Naive thymus-derived CD4-positive, alpha-beta T cell (primary cell): ENCODE measurements around the gene SERPINB1. TPM values are rescaled to one million over a fixed set of nuclear protein-coding genes. Genes with fewer than 3 reads are reported as not detected.

Experiments used
- ATAC-seq: fragments of 150-1000 bp; cut with Tn5 transposase; 2 replicates; pipeline ENCODE4 v1.10.0; 2021; ENCODE audit warnings: mild to moderate bottlenecking, moderate library complexity
- CTCF ChIA-PET: fragments of 350-600 bp; sonication (Branson Sonifier 250); formaldehyde crosslinking; loops from one replicate; lab custom pipeline; 2021; ENCODE audit warnings: antibody characterized with exemption; lab: Charles Lee
- POLR2A ChIA-PET: fragments of 350-600 bp; sonication (Branson Sonifier 250); formaldehyde crosslinking; loops from one replicate; lab custom pipeline; 2021; ENCODE audit warnings: antibody characterized with exemption, inconsistent platforms; lab: Charles Lee
- DNase-seq, 9 donors: peaks; one replicate each; pipeline versions ENCODE4 v3.0.0 to v3.0.0-alpha.2; 2020 to 2022; ENCODE audit warnings: mixed read lengths in 1 of 9
- H3K27ac ChIP-seq: one replicate; pipeline ENCODE4 v1.7.0; 2013; ENCODE audit warnings: mild to moderate bottlenecking, low read depth, low read length, moderate library complexity
- H3K27me3 ChIP-seq, 2 donors: one replicate each; pipeline ENCODE4 v1.7.0; 2013; ENCODE audit warnings: low read length in 2 of 2, mild to moderate bottlenecking in 2 of 2, moderate library complexity in 2 of 2; ENCODE audit not compliant: control insufficient read depth in 2 of 2, insufficient read depth in 2 of 2
- H3K36me3 ChIP-seq, 3 experiments: 1 replicate in 2 of 3; 2 replicates in 1 of 3; pipeline ENCODE4 v1.7.0; 2013; ENCODE audit warnings: low read length in 3 of 3, mild to moderate bottlenecking in 3 of 3, moderate library complexity in 1 of 3; ENCODE audit not compliant: insufficient read depth in 3 of 3, control insufficient read depth in 2 of 3
- H3K4me1 ChIP-seq, 2 donors: one replicate each; pipeline ENCODE4 v1.7.0; 2013; ENCODE audit warnings: low read length in 2 of 2, mild to moderate bottlenecking in 2 of 2, moderate library complexity in 1 of 2; ENCODE audit not compliant: control insufficient read depth in 2 of 2, insufficient read depth in 2 of 2
- H3K4me3 ChIP-seq: 2 replicates; pipeline ENCODE4 v1.7.0; 2013; ENCODE audit warnings: mild to moderate bottlenecking, low read length
- H3K9me3 ChIP-seq, 3 experiments: 1 replicate in 2 of 3; 2 replicates in 1 of 3; pipeline ENCODE4 v1.7.0; 2013; ENCODE audit warnings: low read length in 3 of 3; ENCODE audit not compliant: control insufficient read depth in 2 of 3
- H3K27ac Mint-ChIP-seq, 9 donors: one replicate each; pipeline ENCODE4 v1.8.0; 2020 to 2022; ENCODE audit warnings: mixed read lengths in 9 of 9, mild to moderate bottlenecking in 8 of 9, moderate library complexity in 5 of 9, inconsistent platforms in 2 of 9
- H3K27me3 Mint-ChIP-seq, 5 donors: one replicate each; pipeline ENCODE4 v1.8.0; 2021 to 2022; ENCODE audit warnings: mixed read lengths in 5 of 5, mild to moderate bottlenecking in 1 of 5
- H3K36me3 Mint-ChIP-seq, 5 donors: one replicate each; pipeline ENCODE4 v1.8.0; 2020 to 2022; ENCODE audit warnings: mixed read lengths in 5 of 5, mild to moderate bottlenecking in 3 of 5, inconsistent platforms in 1 of 5
- H3K4me1 Mint-ChIP-seq, 7 donors: one replicate each; pipeline ENCODE4 v1.8.0; 2020 to 2022; ENCODE audit warnings: mixed read lengths in 7 of 7, mild to moderate bottlenecking in 3 of 7, inconsistent platforms in 1 of 7
- H3K4me3 Mint-ChIP-seq, 10 donors: one replicate each; pipeline ENCODE4 v1.8.0; 2020 to 2022; ENCODE audit warnings: mild to moderate bottlenecking in 10 of 10, mixed read lengths in 10 of 10, moderate library complexity in 6 of 10, inconsistent platforms in 2 of 10
- H3K9me3 Mint-ChIP-seq, 11 donors: one replicate each; pipeline ENCODE4 v1.8.0; 2020 to 2022; ENCODE audit warnings: mixed read lengths in 11 of 11, mild to moderate bottlenecking in 4 of 11, inconsistent platforms in 1 of 11, moderate library complexity in 1 of 11
- intact Hi-C, 2 donors: fragments of 100-400 bp; cut with micrococcal nuclease; formaldehyde crosslinking; loops; one replicate each; pipeline ENCODE4 v1.15.1; 2023
- polyA plus RNA-seq, 2 donors: library from polyadenylated mRNA; unstranded; fragments of 300-500 nt; fragmentation: Illumina TruSeq; gene quantifications; one replicate each; pipeline ENCODE4 v1.2.3, GENCODE V29; 2021
- total RNA-seq, 6 experiments: library from RNA in 5 of 6; stranded (reverse) in 5 of 6; gene quantifications; 1 replicate in 5 of 6; 2 replicates in 1 of 6; pipeline ENCODE4 v1.2.3 and lab custom pipeline; 2021 to 2026

SERPINB1 gene
- total and polyA plus RNA-seq, 7 experiments from 2014 or later = 43.8 to 135 (median 68.8) TPM

DNA sequence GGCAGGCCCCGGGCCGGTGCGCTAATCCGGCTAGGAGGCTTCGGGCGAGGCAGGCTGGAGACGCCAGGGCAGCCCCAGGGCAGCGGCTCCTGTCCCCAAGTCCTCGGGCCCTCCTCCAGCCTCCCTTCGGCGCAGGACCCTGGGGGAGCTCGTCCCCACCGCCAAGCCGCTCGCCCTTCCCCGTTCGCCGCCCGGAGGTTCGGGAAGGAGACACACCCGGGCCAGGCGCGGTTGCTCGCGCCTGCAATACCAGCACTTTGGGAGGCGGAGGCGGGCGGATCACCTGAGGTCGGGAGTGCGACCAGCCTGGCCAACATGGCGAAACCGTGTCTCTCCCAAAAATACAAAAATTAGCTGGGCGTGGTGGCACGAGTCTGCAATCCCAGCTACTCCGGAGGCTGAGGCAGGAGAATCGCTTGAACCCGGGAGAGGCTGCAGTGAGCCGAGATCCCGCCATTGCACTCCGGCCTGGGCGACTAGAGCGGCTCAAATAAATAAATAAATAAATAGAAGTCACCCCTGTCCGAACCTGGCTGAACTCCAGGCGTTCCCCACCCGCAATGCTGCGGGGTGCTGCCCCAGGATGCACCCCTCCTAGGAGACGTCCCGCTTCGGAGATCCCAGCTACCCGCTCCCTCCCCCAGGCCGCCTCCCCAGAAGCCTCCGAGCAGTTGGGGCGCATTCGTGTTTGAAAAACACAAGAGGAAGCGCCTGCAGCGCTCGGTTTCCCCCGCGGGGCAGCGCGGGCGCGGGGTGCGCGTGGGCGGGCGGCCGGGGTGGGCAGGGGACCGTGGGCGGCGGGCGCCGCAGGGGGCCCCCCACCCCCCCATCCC, 33.9 kb upstream of the SERPINB1 start:
- ChIA-PET CTCF (interaction anchor here (3.8 to 7.0 kb wide), 2 partner anchors 17 to 28 kb away, joined by 20 to 57 read pairs; no protein-coding TSS in a partner anchor), POLR2A (interaction anchor here (1.1 to 1.2 kb wide), 2 partner anchors 56 to 65 kb away, joined by 3 to 6 read pairs; no protein-coding TSS in a partner anchor)
- Mint-ChIP-seq H3K36me3 (peaks cover 0 to 38% (median 0%) of the 10 kb centered on the region in 5 donors), H3K27me3 (no peaks in the 10 kb centered on the region), H3K9me3 (peaks cover 0 to 20% (median 2%) of the 10 kb centered on the region in 11 donors), H3K4me1 (peaks cover 54 to 74% (median 71%) of the 10 kb centered on the region in 7 donors), H3K4me3 (peak overlapping the region; percentile 79 to 89 (median 84)), H3K27ac (peak overlapping the region; percentile 82 to 92 (median 88))
- ATAC-seq (peak; percentile 78), DNase-seq (peak in 7 of 9 donors; percentile 22 to 64 (median 56))
- no peaks in the 10 kb centered on the region for H3K27me3 ChIP-seq
- H3K27ac ChIP-seq = peak overlapping the region; percentile 75
- no peaks in the 10 kb centered on the region for H3K36me3 ChIP-seq
- intact Hi-C loops = loop anchor here in 1 of 2 donors (1.0 to 2.0 kb wide), 4 partner anchors 15 to 27 kb away; no protein-coding TSS in a partner anchor
- peak overlapping the region; percentile 70 for H3K4me3 ChIP-seq
- peaks cover 49 to 51% of the 10 kb centered on the region in 2 donors for H3K4me1 ChIP-seq
- no peaks in the 10 kb centered on the region for H3K9me3 ChIP-seq

DNA sequence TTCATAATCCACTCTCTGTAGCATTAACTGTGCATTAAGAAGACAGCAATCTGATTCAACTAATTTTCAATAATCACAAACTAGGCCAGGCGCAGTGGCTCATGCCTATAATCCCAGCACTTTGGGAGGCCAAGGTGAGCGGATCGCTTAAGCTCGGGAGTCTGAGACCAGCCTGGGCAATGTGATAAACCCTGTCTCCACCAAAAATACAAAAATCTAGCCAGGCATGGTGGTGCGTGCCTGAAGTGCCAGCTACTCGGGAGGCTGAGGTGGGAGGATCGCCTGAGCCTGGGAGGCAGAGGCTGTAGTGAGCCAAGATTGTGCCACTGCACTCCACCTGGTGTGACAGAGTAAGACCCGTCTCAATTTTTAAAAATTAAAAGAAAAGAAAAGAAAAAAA, 32.0 kb upstream of the SERPINB1 start:
- POLR2A ChIA-PET = no interaction called here
- H3K4me3 Mint-ChIP-seq = peak overlapping the region in 2 of 10 donors; percentile 29 to 83
- DNase-seq (no peak), ATAC-seq (no peak)
- Histone ChIP-seq H3K4me3 (no peak overlapping the region), H3K27ac (no peak overlapping the region), H3K4me1 (peaks cover 33 to 39% of the 10 kb centered on the region in 2 donors), H3K9me3 (no peaks in the 10 kb centered on the region), H3K27me3 (no peaks in the 10 kb centered on the region), H3K36me3 (no peaks in the 10 kb centered on the region)
- H3K4me1 Mint-ChIP-seq = peaks cover 37 to 66% (median 62%) of the 10 kb centered on the region in 7 donors
- intact Hi-C loops = no loop called here
- no peaks in the 10 kb centered on the region for H3K27me3 Mint-ChIP-seq
- peaks cover 0 to 31% (median 0%) of the 10 kb centered on the region in 5 donors for H3K36me3 Mint-ChIP-seq
- peak overlapping the region in 8 of 9 donors; percentile 1 to 84 (median 58) for H3K27ac Mint-ChIP-seq
- CTCF ChIA-PET = no interaction called here
- H3K9me3 Mint-ChIP-seq = peaks cover 0 to 5% (median under 1%) of the 10 kb centered on the region in 11 donors

- Histone ChIP-seq H3K27me3 (no peaks in the 10 kb centered on the region), H3K4me1 (peaks cover 23 to 29% of the 10 kb centered on the region in 2 donors), H3K27ac (no peak overlapping the region), H3K9me3 (no peaks in the 10 kb centered on the region), H3K4me3 (no peak overlapping the region), H3K36me3 (no peaks in the 10 kb centered on the region)
- POLR2A ChIA-PET = interaction anchor here (1.3 to 1.8 kb wide), 2 partner anchors 12 to 24 kb away, joined by 5 to 7 read pairs; no protein-coding TSS in a partner anchor
- peak overlapping the region in 7 of 10 donors; percentile 6 to 38 (median 26) for H3K4me3 Mint-ChIP-seq
- peaks cover 0 to 4% (median 0%) of the 10 kb centered on the region in 11 donors for H3K9me3 Mint-ChIP-seq
- H3K27ac Mint-ChIP-seq = peak overlapping the region in 8 of 9 donors; percentile 45 to 84 (median 58)
- H3K4me1 Mint-ChIP-seq = peaks cover 28 to 62% (median 53%) of the 10 kb centered on the region in 7 donors
- ATAC-seq = no peak
- H3K27me3 Mint-ChIP-seq = no peaks in the 10 kb centered on the region
- H3K36me3 Mint-ChIP-seq = peaks cover 0 to 27% (median 0%) of the 10 kb centered on the region in 5 donors
- CTCF ChIA-PET = interaction anchor here (1.0 to 1.1 kb wide), 2 partner anchors 8 to 104 kb away, joined by 3 read pairs; no protein-coding TSS in a partner anchor
- intact Hi-C loops = no loop called here
- no peak for DNase-seq
Measured at GRCh38 chr6:2872423-2873358, 31.0 kb upstream of the SERPINB1 start.

DNA sequence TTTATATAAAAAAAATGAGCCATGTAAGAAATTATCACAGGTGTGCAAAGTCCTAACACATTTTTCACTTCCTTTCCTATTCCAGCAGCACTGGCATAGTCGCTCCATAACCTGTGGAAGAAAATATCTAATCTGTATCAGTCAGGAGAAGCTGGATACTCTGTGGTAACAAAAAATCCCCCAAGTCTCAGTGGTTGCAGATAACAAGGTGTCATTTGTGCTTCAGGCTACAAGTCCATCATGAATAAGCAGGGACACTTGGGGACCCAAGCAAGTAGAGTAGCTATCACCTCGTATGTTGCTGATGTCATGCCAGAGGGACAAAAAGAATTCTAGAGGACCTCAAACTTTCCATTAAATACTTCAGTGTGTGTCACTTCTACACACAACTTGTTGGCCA, 30.3 kb upstream of the SERPINB1 start:
- Histone ChIP-seq H3K27ac (no peak overlapping the region), H3K9me3 (no peaks in the 10 kb centered on the region), H3K4me3 (no peak overlapping the region), H3K4me1 (peaks cover 16 to 22% of the 10 kb centered on the region in 2 donors), H3K27me3 (no peaks in the 10 kb centered on the region), H3K36me3 (no peaks in the 10 kb centered on the region)
- POLR2A ChIA-PET = interaction anchor here (1.3 to 4.8 kb wide), 5 partner anchors 9 to 27 kb away, joined by 5 to 32 read pairs (median 7); no protein-coding TSS in a partner anchor
- Mint-ChIP-seq H3K9me3 (peaks cover 0 to 4% (median 0%) of the 10 kb centered on the region in 11 donors), H3K27ac (peak overlapping the region in 2 of 9 donors; percentile 82 to 84), H3K4me3 (peak overlapping the region in 1 of 10 donors; percentile 6), H3K36me3 (peaks cover 0 to 27% (median 0%) of the 10 kb centered on the region in 5 donors), H3K27me3 (no peaks in the 10 kb centered on the region), H3K4me1 (peaks cover 24 to 55% (median 47%) of the 10 kb centered on the region in 7 donors)
- DNase-seq (no peak), ATAC-seq (no peak)
- CTCF ChIA-PET = interaction anchor here (1.0 to 1.2 kb wide), 3 partner anchors 8 to 103 kb away, joined by 3 to 6 read pairs (median 3); no protein-coding TSS in a partner anchor
- intact Hi-C loops = no loop called here

DNA sequence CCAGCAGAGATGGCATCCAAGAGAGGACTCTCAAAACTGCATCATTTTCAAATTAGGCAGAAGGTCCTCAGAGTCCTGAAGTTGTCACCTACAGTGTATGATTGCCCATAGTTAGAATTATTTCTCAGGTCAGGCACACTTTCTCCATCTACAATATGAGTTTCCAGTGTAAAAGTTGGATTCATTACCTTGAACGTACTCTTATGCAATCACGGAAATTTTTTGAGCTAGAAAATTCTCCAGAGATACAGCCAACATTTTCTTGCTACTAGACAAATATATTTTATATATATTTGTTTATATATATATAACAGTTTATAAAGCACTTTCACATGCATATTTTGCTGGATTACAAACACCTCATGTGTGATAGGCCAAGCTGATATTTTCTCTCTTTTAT, 29.4 kb upstream of the SERPINB1 start:
- Histone ChIP-seq H3K4me1 (peaks cover 7 to 13% of the 10 kb centered on the region in 2 donors), H3K27me3 (no peaks in the 10 kb centered on the region), H3K9me3 (no peaks in the 10 kb centered on the region), H3K36me3 (no peaks in the 10 kb centered on the region), H3K4me3 (no peak overlapping the region), H3K27ac (no peak overlapping the region)
- Mint-ChIP-seq H3K9me3 (peaks cover 0 to 4% (median 0%) of the 10 kb centered on the region in 11 donors), H3K4me3 (no peak overlapping the region), H3K4me1 (peaks cover 16 to 53% (median 41%) of the 10 kb centered on the region in 7 donors), H3K27ac (no peak overlapping the region), H3K27me3 (no peaks in the 10 kb centered on the region), H3K36me3 (peaks cover 0 to 27% (median 0%) of the 10 kb centered on the region in 5 donors)
- ChIA-PET POLR2A (interaction anchor here (0.7 to 4.8 kb wide), 6 partner anchors 10 to 118 kb away, joined by 3 to 32 read pairs (median 7); no protein-coding TSS in a partner anchor), CTCF (interaction anchor here (1.2 kb wide), 1 partner anchor 25 kb away, joined by 6 read pairs; no protein-coding TSS in a partner anchor)
- ATAC-seq (no peak), DNase-seq (no peak)
- intact Hi-C loops = no loop called here
